Measurements from ENCODE around the gene SFTPD.

DNA sequence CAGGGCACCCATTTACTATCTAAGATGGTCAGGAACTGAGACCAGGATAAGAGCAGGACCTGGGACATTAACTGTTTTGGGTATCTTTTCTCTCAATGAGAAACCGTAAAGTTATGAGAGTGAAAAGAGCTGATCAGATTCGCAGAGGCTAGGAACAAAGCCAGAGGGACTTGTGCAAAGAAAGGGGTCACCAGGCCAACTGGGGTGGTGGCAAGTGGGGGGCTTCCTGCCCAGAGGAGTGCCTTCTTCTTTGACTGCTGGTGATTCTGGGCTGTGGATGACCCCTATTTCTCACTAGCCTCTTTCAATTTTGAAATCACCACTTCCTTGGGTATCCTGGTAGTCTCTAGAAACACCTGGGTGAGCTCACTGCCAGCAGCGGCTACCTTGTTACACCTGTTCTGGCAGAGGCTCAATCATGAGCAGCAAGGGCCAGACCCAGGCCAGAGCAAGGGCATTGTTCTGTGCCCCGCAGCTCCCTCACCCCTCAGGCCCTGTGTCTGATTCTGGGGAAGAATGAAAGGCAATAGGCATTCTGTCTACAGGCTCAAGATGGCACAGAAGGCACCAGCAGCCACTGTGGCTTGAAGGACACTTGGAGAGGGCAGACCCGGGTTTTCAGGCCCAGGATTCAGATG is 999 bp downstream of the SFTPD start:
- TF ChIP-seq TARDBP (IDR thresholded peaks at IDR 0.05) (no peak), NFRKB (IDR thresholded peaks at IDR 0.05) (no peak), LEF1 (IDR thresholded peaks at IDR 0.05; ENCODE audit: borderline replicate concordance) (no peak), HDGF (IDR thresholded peaks at IDR 0.05; ENCODE audit: borderline replicate concordance) (no peak), SP1 (IDR thresholded peaks at IDR 0.05) (no peak), ELF4 (IDR thresholded peaks at IDR 0.05) (no peak)
- TF ChIP-seq, protein P1, sequence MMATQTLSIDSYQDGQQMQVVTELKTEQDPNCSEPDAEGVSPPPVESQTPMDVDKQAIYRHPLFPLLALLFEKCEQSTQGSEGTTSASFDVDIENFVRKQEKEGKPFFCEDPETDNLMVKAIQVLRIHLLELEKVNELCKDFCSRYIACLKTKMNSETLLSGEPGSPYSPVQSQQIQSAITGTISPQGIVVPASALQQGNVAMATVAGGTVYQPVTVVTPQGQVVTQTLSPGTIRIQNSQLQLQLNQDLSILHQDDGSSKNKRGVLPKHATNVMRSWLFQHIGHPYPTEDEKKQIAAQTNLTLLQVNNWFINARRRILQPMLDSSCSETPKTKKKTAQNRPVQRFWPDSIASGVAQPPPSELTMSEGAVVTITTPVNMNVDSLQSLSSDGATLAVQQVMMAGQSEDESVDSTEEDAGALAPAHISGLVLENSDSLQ (IDR thresholded peaks at IDR 0.05), result no peak

Data from HEK293T (cell line).